Measurements from ENCODE around the gene ABHD14A.

The ABHD14A gene

DNA sequence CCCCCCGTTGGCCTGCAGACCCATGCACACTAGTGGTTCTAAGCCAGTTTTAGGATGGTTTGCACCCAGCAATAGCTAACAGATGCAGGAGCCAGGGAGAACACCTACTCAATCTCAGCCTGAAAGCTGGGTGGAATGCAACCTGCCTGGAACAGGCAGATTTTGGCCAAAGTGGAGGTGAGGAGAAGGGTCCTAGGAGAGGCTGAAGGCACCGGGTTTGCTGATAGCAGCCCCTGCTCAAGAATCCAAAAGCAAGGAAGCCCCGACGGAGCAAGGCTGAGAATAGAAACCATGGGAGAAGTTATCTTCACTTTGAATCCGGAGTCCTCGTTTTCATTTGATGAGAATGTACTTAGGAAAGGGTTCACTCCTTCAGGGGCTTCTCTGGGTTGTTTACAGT is 43.1 kb upstream of the ABHD14A start:
- no peak overlapping the region for H3K4me3 ChIP-seq (ENCODE audit: control insufficient read depth, low read depth, low read length)
- TF ChIP-seq, protein P1, sequence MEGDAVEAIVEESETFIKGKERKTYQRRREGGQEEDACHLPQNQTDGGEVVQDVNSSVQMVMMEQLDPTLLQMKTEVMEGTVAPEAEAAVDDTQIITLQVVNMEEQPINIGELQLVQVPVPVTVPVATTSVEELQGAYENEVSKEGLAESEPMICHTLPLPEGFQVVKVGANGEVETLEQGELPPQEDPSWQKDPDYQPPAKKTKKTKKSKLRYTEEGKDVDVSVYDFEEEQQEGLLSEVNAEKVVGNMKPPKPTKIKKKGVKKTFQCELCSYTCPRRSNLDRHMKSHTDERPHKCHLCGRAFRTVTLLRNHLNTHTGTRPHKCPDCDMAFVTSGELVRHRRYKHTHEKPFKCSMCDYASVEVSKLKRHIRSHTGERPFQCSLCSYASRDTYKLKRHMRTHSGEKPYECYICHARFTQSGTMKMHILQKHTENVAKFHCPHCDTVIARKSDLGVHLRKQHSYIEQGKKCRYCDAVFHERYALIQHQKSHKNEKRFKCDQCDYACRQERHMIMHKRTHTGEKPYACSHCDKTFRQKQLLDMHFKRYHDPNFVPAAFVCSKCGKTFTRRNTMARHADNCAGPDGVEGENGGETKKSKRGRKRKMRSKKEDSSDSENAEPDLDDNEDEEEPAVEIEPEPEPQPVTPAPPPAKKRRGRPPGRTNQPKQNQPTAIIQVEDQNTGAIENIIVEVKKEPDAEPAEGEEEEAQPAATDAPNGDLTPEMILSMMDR (conservative IDR thresholded peaks at IDR 0.05; ENCODE audit: control insufficient read depth, insufficient read depth, low read depth, low read length), result no peak
- no peak for DNase-seq (ENCODE audit: low read depth)

DNA sequence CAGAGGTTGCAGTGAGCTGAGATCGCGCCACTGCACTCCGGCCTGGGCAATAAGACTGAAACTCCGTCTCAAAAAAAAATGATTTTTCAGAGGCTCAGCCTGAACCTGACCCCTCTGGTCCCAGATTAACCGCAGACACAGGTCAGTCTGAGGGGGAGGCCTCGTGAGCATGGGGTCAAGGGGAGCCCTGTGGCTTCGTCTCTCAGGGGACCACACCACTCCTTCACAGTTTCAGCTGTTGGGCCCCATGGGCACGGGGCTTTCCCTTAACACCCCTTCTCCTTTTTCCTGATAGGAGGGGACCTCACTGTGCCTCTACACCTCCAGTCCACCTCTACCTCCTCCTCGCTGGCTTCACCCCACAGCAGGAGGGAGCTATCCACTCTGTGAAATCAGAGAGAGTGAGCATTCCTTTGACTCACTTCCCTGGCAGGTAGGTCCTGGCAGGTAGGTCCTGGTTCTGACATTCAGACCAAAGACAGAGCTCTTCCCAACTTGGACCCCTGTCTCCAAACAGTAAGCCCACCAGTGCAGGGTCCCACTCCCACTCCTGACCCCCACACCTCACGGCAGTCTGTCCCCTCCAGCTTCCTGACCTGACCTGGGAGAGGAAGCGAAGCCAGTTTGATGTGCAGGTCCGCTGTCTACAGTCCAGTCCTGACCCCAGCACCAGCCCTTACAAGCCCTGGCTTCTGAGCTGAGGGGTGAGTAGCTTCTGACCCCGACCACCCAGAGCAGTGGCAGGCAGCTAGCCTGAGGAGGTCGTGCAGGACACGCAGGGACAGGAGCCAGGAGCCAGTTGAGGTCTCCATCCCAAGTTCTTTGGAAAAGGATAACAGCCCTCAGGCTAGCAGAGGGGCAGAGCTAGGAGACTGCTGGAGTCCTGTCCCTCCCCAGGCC is 42.1 kb upstream of the ABHD14A start:
- TF ChIP-seq, protein P1 (conservative IDR thresholded peaks at IDR 0.05; ENCODE audit: control insufficient read depth, insufficient read depth, low read depth, low read length), result no peak
- H3K4me3 ChIP-seq (ENCODE audit: control insufficient read depth, low read depth, low read length), result no peak overlapping the region
- DNase-seq (ENCODE audit: low read depth), result no peak

DNA sequence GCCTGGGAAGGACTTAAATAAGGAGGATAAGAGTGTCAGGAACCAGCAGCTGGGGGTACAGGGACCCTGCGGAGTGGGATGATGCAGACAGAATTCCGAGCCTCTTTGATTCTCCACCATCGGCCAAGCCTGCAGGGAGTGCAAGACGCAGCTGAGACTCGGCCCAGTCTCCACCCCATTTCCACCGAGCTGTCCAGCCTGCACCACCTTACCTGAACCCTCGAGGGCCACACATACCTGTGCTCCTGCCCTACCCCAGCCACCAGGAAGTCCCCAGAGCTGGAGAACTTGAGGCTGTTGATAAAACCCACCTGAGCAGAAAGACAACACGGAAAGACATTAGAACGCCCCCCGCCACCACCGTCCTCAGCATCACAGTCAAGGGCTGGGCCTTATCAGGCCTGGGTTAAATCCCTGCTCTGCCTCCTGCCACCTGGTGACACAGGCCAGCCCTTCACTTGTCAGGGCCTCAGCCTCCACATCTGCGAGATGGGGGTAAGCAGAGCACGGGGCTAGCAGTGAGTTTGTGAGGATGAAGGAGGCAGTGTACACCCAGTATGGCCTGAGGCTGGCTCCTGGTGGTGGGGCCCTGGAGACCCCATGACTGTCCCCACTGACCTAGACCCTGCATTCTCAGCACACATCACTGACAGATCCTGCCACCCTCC is 41.3 kb upstream of the ABHD14A start:
- DNase-seq (ENCODE audit: low read depth), result no peak
- TF ChIP-seq, protein P1 (conservative IDR thresholded peaks at IDR 0.05; ENCODE audit: control insufficient read depth, insufficient read depth, low read depth, low read length), result no peak
- no peak overlapping the region for H3K4me3 ChIP-seq (ENCODE audit: control insufficient read depth, low read depth, low read length)

DNA sequence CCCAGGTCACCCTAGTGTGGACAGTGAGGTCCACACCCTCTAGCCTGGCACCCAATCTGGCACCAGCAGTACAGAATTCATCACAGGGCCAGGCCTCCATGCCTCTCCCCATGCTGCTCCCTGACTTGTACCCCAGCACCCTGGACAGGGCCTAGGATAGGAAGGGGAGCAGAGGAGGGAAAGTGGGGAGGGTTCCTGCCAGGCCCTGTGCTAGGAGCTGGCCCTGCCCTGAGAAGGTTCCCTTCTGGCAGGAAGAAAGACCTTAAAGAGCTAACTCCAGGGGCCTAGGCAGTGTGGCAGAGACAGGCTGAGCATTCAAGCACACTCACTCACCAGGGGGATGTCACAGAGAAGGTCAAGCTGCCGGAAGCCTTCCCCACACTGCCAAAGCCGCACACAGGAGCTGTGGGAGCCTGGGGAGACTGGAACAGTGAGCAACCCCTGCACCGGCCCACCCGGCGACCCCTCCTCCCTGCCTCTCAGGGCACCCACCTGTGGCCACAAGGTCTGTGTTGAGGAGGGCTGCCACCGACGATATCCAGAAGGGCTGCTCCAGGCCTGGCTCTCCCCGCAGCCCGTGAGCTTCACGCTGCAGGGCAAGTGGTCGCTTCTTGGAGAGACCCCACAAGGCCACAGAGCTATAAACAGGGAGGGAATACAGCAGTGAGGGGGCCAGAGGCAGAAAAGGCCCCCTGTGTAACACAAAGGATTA is 40.6 kb upstream of the ABHD14A start:
- no peak overlapping the region for H3K4me3 ChIP-seq (ENCODE audit: control insufficient read depth, low read depth, low read length)
- DNase-seq (ENCODE audit: low read depth), result no peak
- TF ChIP-seq, protein P1 (conservative IDR thresholded peaks at IDR 0.05; ENCODE audit: control insufficient read depth, insufficient read depth, low read depth, low read length), result no peak

DNA sequence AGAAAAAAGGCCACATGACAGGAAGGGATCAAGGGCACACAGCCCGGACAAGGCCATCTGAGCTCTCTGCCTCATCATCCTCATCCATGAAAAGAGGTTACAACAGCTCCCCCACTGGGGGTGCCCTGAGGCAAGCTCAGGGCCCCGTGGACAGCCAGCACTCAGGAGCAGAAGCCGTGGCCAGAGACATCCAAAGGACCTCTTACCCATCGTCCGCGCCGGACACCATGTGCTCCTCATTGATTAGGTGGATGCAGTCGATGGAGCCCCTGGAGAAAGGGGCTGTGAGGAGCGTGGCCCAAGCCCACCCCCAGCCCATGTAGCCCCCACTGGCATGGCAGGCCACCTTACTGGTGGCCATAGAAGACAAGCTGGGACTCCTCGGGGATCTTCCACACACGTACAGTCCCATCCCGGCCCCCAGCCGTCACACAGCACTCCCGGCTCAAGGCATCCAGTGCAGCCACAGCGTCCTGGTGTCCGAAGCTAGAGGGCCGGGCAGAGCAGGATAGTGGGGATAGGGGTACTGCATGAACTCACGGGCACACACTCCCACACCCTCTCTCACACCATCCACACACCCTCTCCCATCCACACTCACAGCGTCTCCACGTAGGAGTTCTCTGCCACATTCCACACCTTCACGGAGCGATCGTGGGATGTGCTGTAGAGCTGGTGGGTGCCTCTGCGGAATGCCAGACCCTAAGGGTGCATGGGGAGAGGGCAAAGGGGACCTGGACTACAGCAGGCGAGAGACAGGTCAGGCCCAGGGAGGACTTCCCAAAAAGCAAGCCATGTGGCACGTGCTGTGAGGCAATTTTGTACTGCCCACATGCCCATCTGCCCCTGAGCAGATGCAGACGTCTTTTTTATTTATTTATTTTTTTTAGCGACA is 39.6 kb upstream of the ABHD14A start:
- TF ChIP-seq, protein P1 (conservative IDR thresholded peaks at IDR 0.05; ENCODE audit: control insufficient read depth, insufficient read depth, low read depth, low read length), result no peak
- DNase-seq (ENCODE audit: low read depth), result no peak
- no peak overlapping the region for H3K4me3 ChIP-seq (ENCODE audit: control insufficient read depth, low read depth, low read length)
